ENCODE results near the gene GTF2H2C. TPM values are rescaled to one million over a fixed set of nuclear protein-coding genes. Genes with fewer than 3 reads are reported as not detected.
"Not testable (repeated sequence)": the region's sequence is repeated elsewhere in the genome, so short reads cannot be mapped to it uniquely, and the experiment has no call there.

The GTF2H2C gene
- total RNA-seq, 1 experiment from 2014 or later, result 51.3 TPM

GRCh38 chr5:69512740-69513260, 47.2 kb upstream of the GTF2H2C start:
- H3K27ac Mint-ChIP-seq, result 0 out of 2 replicates have a peak overlapping the region, but pooled peaks have one; percentile 48
- no peak for ATAC-seq
- CTCF ChIA-PET, result no interaction called here

GRCh38 chr5:69515570-69515969, 44.4 kb upstream of the GTF2H2C start:
- H3K4me1 Mint-ChIP-seq; POLR2A ChIA-PET; ATAC-seq; H3K9me3 Mint-ChIP-seq; H3K4me3 Mint-ChIP-seq; DNase-seq (ENCODE audit: low spot score); H3K27ac Mint-ChIP-seq; H3K27me3 Mint-ChIP-seq (ENCODE audit: low read depth); CTCF ChIA-PET: not testable (repeated sequence)
- peaks cover 37% of the 10 kb centered on the region for H3K36me3 Mint-ChIP-seq

More at GRCh38 chr5:69512740-69513260, 47.2 kb upstream of the GTF2H2C start:
- peaks cover 53% of the 10 kb centered on the region for H3K36me3 Mint-ChIP-seq
- H3K4me1 Mint-ChIP-seq, result no peaks in the 10 kb centered on the region
- no peak for TF ChIP-seq USF2 (CRISPR knock-in tag; IDR thresholded peaks at IDR 0.05)
- no peak for TF ChIP-seq RORB (CRISPR knock-in tag; IDR thresholded peaks at IDR 0.05)
- no peak for TF ChIP-seq ZNF263 (CRISPR knock-in tag; IDR thresholded peaks at IDR 0.05; ENCODE audit: low read depth)
- no peak for TF ChIP-seq E2F4 (CRISPR knock-in tag; IDR thresholded peaks at IDR 0.05; ENCODE audit: borderline replicate concordance, low read depth)
- no peak for TF ChIP-seq NR3C1 (CRISPR knock-in tag; conservative IDR thresholded peaks at IDR 0.05; ENCODE audit: low read depth)
- TF ChIP-seq ATF2 (CRISPR knock-in tag; IDR thresholded peaks at IDR 0.05; ENCODE audit: borderline replicate concordance, low read depth), result no peak
- no peak for TF ChIP-seq ARID4B (CRISPR knock-in tag; IDR thresholded peaks at IDR 0.05; ENCODE audit: borderline replicate concordance)
- H3K4me3 Mint-ChIP-seq, result no peak overlapping the region
- H3K27me3 Mint-ChIP-seq (ENCODE audit: low read depth), result no peaks in the 10 kb centered on the region
- no peak for DNase-seq (ENCODE audit: low spot score)
- POLR2A ChIA-PET, result no interaction called here
- peaks cover 10% of the 10 kb centered on the region; the same call in 1 of the 2 replicates for H3K9me3 Mint-ChIP-seq

- Mint-ChIP-seq H3K4me1 (no peaks in the 10 kb centered on the region), H3K36me3 (peaks cover 37% of the 10 kb centered on the region), H3K9me3 (peaks cover 10% of the 10 kb centered on the region; the same call in 1 of the 2 replicates), H3K27ac (no peak overlapping the region), H3K4me3 (no peak overlapping the region), H3K27me3 (ENCODE audit: low read depth) (no peaks in the 10 kb centered on the region)
- DNase-seq (ENCODE audit: low spot score), result no peak
- no peak for ATAC-seq
- CTCF ChIA-PET, result no interaction called here
- POLR2A ChIA-PET, result interaction anchor here (0.6 kb wide), 1 partner anchor 109 kb away, joined by 4 read pairs; no protein-coding TSS in a partner anchor
- TF ChIP-seq TCF7 (CRISPR knock-in tag; IDR thresholded peaks at IDR 0.05; ENCODE audit: low read depth) (no peak), MAX (CRISPR knock-in tag; IDR thresholded peaks at IDR 0.05) (no peak), MLX (CRISPR knock-in tag; IDR thresholded peaks at IDR 0.05) (no peak), NFATC4 (CRISPR knock-in tag; IDR thresholded peaks at IDR 0.05) (no peak), MXD4 (CRISPR knock-in tag; IDR thresholded peaks at IDR 0.05; ENCODE audit: borderline replicate concordance) (no peak), PRRX2 (CRISPR knock-in tag; IDR thresholded peaks at IDR 0.05) (no peak), FOXP4 (CRISPR knock-in tag; IDR thresholded peaks at IDR 0.05) (no peak), ZBTB21 (CRISPR knock-in tag; IDR thresholded peaks at IDR 0.05; ENCODE audit: borderline replicate concordance) (no peak), SOX15 (CRISPR knock-in tag; IDR thresholded peaks at IDR 0.05) (no peak), ZNF232 (CRISPR knock-in tag; IDR thresholded peaks at IDR 0.05) (no peak), HMGXB4 (CRISPR knock-in tag; IDR thresholded peaks at IDR 0.05) (no peak), FOXJ3 (CRISPR knock-in tag; IDR thresholded peaks at IDR 0.05; ENCODE audit: borderline replicate concordance) (no peak)
These were observed 43.2 kb upstream of the GTF2H2C start for GRCh38 chr5:69516769-69517168.
